NCI-H1694 treated with DMSO at 0.1 percent for 48 hours (cell line): ENCODE results near the gene WNK2.
"Not testable (repeated sequence)": the region's sequence is repeated elsewhere in the genome, so short reads cannot be mapped to it uniquely, and the experiment has no call there.

Source experiments
- DNase-seq: peaks from one replicate; lab custom pipeline; 2025; lab: John Stamatoyannopoulos, UW

Gene WNK2

DNA sequence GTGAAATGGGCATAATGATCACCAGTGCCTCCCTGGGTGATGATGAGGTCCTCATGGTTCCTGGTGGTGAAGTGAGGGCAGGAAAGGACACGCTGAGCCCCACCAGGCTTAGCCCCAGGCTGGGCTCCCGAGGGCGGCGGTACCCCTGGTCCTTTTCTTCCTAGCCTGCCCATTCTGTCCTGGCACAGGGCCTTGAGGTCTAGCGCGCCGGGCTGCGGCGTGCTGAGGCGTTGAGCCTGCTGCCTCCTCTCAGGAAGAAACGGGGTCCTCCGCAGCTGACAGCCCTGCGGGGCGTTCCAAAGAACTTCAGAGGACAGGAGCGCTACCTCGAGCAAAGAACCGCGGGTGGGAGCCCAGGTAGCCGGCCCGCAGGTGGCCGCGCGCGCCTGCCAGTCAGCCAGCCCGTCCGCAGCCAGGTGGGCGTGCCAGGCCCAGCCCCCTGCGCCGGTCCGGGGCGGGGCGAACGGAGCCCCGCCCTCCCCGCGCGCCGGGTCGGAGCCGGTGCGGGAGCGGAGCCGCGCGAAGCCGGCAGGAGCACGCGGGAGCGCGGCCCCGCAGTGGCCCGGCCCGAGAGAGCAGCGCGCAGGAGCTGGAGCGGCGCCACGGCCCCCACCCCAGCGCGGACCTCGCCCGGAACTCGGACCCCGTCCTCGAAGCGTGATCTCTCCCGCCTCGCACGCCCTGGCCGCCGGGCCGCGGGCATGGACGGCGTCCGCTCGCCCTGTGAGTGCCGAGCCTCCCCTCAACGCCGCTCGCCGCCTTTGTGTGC, at the start of gene WNK2:
Gene WNK2 (plus strand): TSS at position 477 of the 769 bp plus-strand sequence. CDS start 791 bp downstream, outside the sequence.
- DNase-seq: no peak

- DNase-seq: no peak
Measured at GRCh38 chr9:93134740-93135444, 49.0 kb upstream of the WNK2 start.

DNA sequence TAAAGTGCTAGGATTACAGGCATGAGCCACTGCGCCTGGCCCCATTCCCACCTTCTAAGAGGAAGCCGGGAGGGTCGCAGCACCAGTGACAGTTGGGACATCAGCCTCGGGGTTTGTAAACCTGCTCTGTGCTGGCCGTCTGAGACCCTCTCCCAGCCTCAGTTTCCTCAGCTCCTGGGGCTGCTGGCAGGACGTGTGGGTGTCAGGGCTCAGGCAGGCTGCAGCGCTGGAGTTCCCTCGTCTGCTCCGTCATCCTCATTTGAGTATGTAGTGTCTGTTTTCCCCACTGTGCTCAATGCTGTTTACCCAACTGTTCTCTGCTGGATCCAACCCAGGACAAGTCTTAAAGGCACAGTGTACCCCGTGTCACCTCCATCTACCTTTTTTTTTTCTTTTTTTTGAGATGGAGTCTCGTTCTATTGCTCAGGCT, 47.9 kb upstream of the WNK2 start:
- DNase-seq: peak; percentile 57

GRCh38 chr9:93137362-93137761, 46.6 kb upstream of the WNK2 start:
- no peak for DNase-seq

- DNase-seq: no peak
Measured at GRCh38 chr9:93138171-93138764, 45.7 kb upstream of the WNK2 start.

GRCh38 chr9:93139365-93140182, 44.4 kb upstream of the WNK2 start:
- DNase-seq: no peak

- DNase-seq: no peak
Measured at GRCh38 chr9:93141771-93142483, 42.0 kb upstream of the WNK2 start.

- DNase-seq: no peak
Measured at GRCh38 chr9:93143830-93144530, 40.0 kb upstream of the WNK2 start.

DNA sequence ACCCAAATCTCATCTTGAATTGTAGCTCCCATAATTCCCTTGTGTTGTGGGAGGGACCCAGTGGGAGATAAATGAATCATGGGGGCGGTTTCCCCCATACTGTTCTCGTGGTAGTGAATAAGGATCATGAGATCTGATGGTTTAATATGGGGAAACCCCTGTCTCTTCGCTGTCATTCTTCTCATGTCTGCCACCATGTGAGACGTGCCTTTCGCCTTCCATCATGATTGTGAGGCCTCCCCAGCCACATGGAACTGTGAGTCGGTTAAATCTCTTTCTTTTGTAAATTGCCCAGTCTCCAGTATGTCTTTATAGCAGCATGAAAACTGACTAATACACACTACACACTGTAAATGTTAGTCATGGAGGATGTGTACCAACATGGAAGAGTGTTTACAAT, 37.2 kb upstream of the WNK2 start:
- DNase-seq: not testable (repeated sequence)

GRCh38 chr9:93147632-93148031, 36.3 kb upstream of the WNK2 start:
- no peak for DNase-seq

GRCh38 chr9:93148721-93149120, 35.2 kb upstream of the WNK2 start:
- DNase-seq: no peak

- DNase-seq: no peak
Measured at GRCh38 chr9:93149361-93149760, 34.6 kb upstream of the WNK2 start.

DNA sequence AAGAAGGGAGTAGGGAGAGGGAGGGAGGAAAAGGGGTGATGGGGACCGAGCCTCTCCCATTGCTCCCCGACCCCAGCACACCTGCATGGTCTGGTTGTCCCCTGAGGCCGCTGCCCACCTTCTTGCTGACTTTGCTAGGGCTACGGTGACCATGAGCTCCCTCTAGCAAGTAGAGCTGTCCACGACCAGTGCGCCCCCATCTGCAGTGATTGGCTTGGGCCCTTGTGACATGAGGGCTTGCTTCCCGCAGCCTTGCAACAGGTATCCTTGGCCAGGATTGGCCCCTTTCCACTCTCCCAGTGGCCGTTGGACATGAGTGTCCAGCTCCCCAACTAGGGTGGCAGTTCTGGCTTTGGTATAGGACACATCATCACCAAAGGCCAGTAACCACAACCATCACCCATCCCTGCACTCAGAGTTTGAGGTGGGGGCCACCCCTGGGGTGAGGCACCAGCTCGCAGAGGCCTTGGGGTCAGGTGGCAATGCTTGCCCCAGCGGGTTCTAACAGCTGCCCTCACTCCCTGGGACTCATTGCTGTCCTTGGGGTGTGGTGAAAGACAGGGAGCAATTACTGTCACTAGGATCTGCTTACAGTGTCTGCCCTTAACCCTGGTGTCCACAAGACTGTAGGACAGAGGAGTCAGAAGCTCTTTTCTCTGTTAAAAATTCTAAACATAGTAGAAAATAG, 32.7 kb upstream of the WNK2 start:
- DNase-seq: no peak

- DNase-seq: peak; percentile 29
Measured at GRCh38 chr9:93154293-93154903, 29.5 kb upstream of the WNK2 start.

DNA sequence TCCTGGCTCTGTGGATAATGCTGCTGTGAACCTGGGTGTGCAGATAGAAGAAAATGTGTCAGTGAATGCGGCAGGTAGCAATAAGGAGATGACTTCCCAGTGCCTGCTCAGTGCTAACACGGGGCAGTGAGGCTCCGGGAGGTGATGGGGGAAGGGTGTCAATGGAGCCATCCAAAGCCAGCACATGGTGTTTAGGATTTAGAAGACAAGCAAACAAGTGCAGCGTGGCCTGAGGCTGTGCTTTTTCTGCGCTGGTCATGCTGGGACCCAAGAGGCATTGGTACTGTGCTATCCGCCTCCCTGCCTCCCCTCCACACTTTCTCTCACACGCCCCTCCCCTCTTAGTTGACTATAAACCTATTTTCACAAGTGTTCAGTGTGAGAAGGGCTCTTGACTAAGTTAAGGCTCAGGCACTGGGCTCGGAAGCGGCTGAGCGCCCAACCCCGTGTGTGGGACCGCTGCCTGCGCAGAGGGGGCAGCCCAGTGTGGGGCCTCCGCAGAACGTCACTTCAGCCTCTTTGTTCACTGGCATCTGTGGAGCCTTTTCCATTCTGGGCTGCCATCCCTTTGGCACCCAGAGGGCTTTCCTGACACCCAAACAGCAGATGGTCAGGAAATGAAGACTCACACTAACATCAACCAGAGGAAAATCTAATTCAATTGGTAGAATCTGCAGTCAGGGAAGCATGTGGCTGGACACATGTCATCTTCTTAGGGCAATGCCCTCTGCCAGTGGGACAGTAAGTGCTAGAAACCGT, 28.0 kb upstream of the WNK2 start:
- DNase-seq: peak; percentile 80

GRCh38 chr9:93156475-93157008, 27.4 kb upstream of the WNK2 start:
- DNase-seq: no peak

DNA sequence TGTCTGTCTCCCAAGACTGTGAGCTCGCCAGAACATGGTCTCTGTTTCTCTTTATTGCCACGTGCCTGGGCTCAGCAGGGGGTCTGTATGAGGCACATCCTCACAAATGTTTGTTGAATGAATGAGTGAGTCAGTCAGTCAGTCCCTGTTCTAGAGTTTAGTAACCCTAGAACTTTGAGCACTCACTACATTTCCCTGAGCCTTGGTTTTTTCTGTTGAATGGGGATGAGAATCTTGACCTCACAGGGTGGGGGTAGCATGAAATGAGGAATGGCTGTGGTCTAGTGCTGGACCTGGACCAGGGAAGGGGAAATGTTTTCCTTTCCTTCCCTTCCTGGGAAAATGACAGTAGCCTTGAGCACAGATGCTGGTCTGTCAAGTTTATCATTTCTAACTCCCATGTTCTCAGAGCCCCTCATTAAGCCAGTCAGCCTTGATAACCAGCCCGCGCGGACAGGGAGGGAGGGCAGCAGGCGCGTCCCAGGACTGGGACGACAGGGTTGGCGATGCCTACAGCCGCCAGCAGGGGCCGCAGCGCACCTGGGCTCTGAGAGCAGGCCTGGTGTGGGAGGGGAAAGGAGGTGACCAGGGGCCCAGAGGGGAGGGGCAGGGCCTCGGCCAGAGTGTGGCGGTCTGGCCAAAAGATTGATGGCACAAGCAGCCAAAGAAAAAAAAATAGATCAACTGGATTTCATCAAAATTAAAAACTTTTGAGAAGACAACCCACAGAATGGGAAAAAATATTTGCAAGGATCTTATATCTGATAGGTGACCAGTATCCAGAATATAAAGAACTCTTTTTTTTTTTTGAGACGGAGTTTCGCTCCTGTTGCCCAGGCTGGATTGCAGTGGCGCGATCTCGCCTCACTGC, 24.1 kb upstream of the WNK2 start:
- no peak for DNase-seq
